Measurements from ENCODE around the gene PNMA6E.

DNA sequence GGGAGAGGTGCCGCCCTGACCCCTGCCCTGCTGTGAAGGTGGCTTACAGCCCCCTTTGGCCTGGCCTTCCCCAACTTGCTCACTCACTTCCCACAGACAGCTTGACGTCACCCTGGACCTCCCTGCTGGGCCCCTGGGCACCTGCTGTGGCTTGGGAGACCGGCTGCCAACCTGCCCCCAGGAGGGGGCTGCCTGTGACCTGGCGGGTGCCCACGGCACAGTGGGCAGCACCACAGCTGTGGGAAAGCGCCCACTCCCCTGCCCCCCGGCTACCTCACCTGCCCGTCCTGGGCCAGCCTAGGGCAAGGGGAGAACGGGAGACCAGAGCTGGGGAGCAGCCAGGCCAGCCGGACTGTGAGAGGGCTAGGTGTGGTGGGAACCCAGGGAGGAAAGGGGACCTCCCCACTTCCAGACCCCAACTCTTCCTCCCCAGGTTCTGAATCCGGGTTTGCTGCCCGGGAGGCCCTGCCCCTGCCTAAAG, 7.8 kb upstream of the PNMA6E start:
- no peak for TF ChIP-seq ZEB2 (IDR thresholded peaks at IDR 0.05)
- TF ChIP-seq TRIM24 (IDR thresholded peaks at IDR 0.05) = no peak
- TF ChIP-seq U2AF1 (optimal IDR thresholded peaks at IDR 0.05; ENCODE audit: low read depth, low read length) = no peak
- TF ChIP-seq MEF2D (tag; conservative IDR thresholded peaks at IDR 0.05; ENCODE audit: low read depth) = no peak

All from K562 (cell line).